Measurements from ENCODE around the gene PPP1R3G.

GRCh38 chr6:5089481-5090438 is 4.6 kb downstream of the PPP1R3G start:
- TF ChIP-seq CTCF (IDR thresholded peaks at IDR 0.05) (no peak), RNF2 (IDR thresholded peaks at IDR 0.05; ENCODE audit: borderline replicate concordance, low read depth) (no peak), POLR2A (IDR thresholded peaks at IDR 0.05; ENCODE audit: low read length) (no peak), RFX5 (IDR thresholded peaks at IDR 0.05) (no peak), CHD2 (IDR thresholded peaks at IDR 0.05; ENCODE audit: low read length, partially characterized antibody) (no peak)
